HCT116 (cell line): ENCODE measurements around the gene MROH7. TPM values are rescaled to one million over a fixed set of nuclear protein-coding genes. Genes with fewer than 3 reads are reported as not detected.

ENCODE experiments used
- ATAC-seq: fragments of 200-7000 bp; cut with Tn5 transposase; 2 replicates; pipeline ENCODE4 v1.9.1; 2020; ENCODE audit warnings: mild to moderate bottlenecking, moderate library complexity
- BruUV-seq: library from RNA; stranded (reverse); fragments of 400-500 nt; replicated peaks from 2 replicates; lab custom pipeline; 2021; lab: Mats Ljungman, UMichigan
- CTCF ChIA-PET: fragments of 300-600 bp; sonication (Branson Sonifier 250); formaldehyde crosslinking; loops from one replicate; lab custom pipeline; 2021; ENCODE audit warnings: antibody characterized with exemption; lab: Charles Lee
- POLR2A ChIA-PET: fragments of 300-600, 350-600 bp; sonication (Branson Sonifier 250); formaldehyde crosslinking; loops from one replicate; lab custom pipeline; 2021; ENCODE audit warnings: antibody characterized with exemption; lab: Charles Lee
- RAD21 ChIA-PET, 2 experiments: fragments of 300-600 bp; sonication (Branson Sonifier 250); formaldehyde crosslinking; loops; one replicate each; lab custom pipeline; 2023; ENCODE audit warnings: low total read pairs in 2 of 2; ENCODE audit not compliant: uncharacterized antibody in 2 of 2, unreplicated experiment in 2 of 2, low non-redundant PET in 1 of 2; lab: Charles Lee
- DNase-seq: peaks from one replicate; pipeline ENCODE4 v3.0.0-alpha.2; 2010; ENCODE audit warnings: low read depth, low spot score
- H2AFZ ChIP-seq: fragments of 200-600 bp; shearing (Covaris generic), sonication (generic); 2 replicates; pipeline ENCODE4 v1.6.1; 2017; ENCODE audit warnings: low read depth, mixed run types, mixed read lengths, antibody characterized with exemption, low read length; ENCODE audit not compliant: poor library complexity, severe bottlenecking
- H3K27ac ChIP-seq: 2 replicates; pipeline ENCODE4 v1.5.1; 2012; ENCODE audit warnings: low read depth, low read length
- H3K27me3 ChIP-seq: fragments of 200-600 bp; sonication (generic); 2 replicates; pipeline ENCODE4 v1.6.1; 2016; ENCODE audit warnings: mixed run types, low read length, mixed read lengths; ENCODE audit not compliant: insufficient read depth
- H3K36me3 ChIP-seq, 2 experiments: fragments of 200-500 bp in 1 of 2; fragments of 200-600 bp in 1 of 2; sonication (Bioruptor generic) in 1 of 2; sonication (generic) in 1 of 2; 2 replicates each; pipeline versions ENCODE4 v1.5.1 to v1.6.1; 2014 to 2016; ENCODE audit warnings: low read length in 2 of 2, inconsistent platforms in 1 of 2, mixed read lengths in 1 of 2, mixed run types in 1 of 2; ENCODE audit not compliant: insufficient read depth in 2 of 2, control insufficient read depth in 1 of 2
- H3K4me1 ChIP-seq, 2 experiments: fragments of 200-600 bp in 1 of 2; sonication (generic) in 1 of 2; 2 replicates each; pipeline versions ENCODE4 v1.5.1 to v1.6.1; 2012 to 2017; ENCODE audit warnings: low read length in 2 of 2, inconsistent platforms in 1 of 2, mild to moderate bottlenecking in 1 of 2, mixed read lengths in 1 of 2, mixed run types in 1 of 2, moderate library complexity in 1 of 2; ENCODE audit not compliant: insufficient read depth in 2 of 2, control insufficient read depth in 1 of 2
- H3K4me2 ChIP-seq: fragments of 200-600 bp; sonication (generic); 2 replicates; pipeline ENCODE4 v1.6.1; 2017; ENCODE audit warnings: mixed run types, low read length, mixed read lengths
- H3K4me3 ChIP-seq, 2 experiments: fragments of 200-600 bp in 1 of 2; sonication (generic) in 1 of 2; replicated peaks in 1 of 2; 2 replicates each; pipeline ENCODE4 v1.5.1; 2011 to 2016; ENCODE audit warnings: low read length in 2 of 2, control low read depth in 1 of 2, low read depth in 1 of 2, mild to moderate bottlenecking in 1 of 2, mixed read lengths in 1 of 2, mixed run types in 1 of 2
- H3K79me2 ChIP-seq: fragments of 200-600 bp; sonication (generic); 2 replicates; pipeline ENCODE4 v1.6.1; 2017; ENCODE audit warnings: mild to moderate bottlenecking, mixed run types, low read length, moderate library complexity, mixed read lengths; ENCODE audit not compliant: insufficient read depth
- H3K9ac ChIP-seq: fragments of 200-600 bp; sonication (generic); 2 replicates; pipeline ENCODE4 v1.6.1; 2016; ENCODE audit warnings: low read length, mixed read lengths
- H3K9me2 ChIP-seq: fragments of 200-600 bp; sonication (generic), shearing (Covaris generic); 2 replicates; pipeline ENCODE4 v1.6.1; 2017; ENCODE audit warnings: mixed run types, mild to moderate bottlenecking, moderate library complexity; ENCODE audit not compliant: insufficient read depth
- H3K9me3 ChIP-seq, 2 experiments: fragments of 200-500 bp in 1 of 2; fragments of 200-600 bp in 1 of 2; sonication (Bioruptor generic) in 1 of 2; sonication (generic) in 1 of 2; 2 replicates each; pipeline ENCODE4 v1.6.1; 2014 to 2017; ENCODE audit warnings: low read length in 2 of 2, mixed read lengths in 2 of 2, inconsistent platforms in 1 of 2, low read depth in 1 of 2, mild to moderate bottlenecking in 1 of 2, mixed run types in 1 of 2, moderate library complexity in 1 of 2; ENCODE audit not compliant: control insufficient read depth in 1 of 2, insufficient read depth in 1 of 2
- H4K20me1 ChIP-seq: fragments of 200-600 bp; sonication (generic), shearing (Covaris generic); 2 replicates; pipeline ENCODE4 v1.6.1; 2017; ENCODE audit warnings: mixed run types, mild to moderate bottlenecking, moderate library complexity; ENCODE audit not compliant: insufficient read depth
- ATF3 ChIP-seq: IDR thresholded peaks from 2 replicates; pipeline ENCODE4 v1.6.1; 2012
- CBX3 ChIP-seq: IDR thresholded peaks from 2 replicates; pipeline ENCODE4 v1.6.1; 2012; ENCODE audit warnings: low read depth
- CTCF ChIP-seq, 3 experiments: fragments of 200-600 bp in 1 of 3; sonication (generic) in 1 of 3; IDR thresholded peaks in 2 of 3; conservative IDR thresholded peaks in 1 of 3; 2 replicates each; pipeline ENCODE4 v1.5.1; 2012 to 2017; ENCODE audit warnings: low read depth in 2 of 3, low read length in 2 of 3, antibody characterized with exemption in 1 of 3, borderline replicate concordance in 1 of 3, control low read depth in 1 of 3, mild to moderate bottlenecking in 1 of 3, mixed read lengths in 1 of 3, mixed run types in 1 of 3, moderate library complexity in 1 of 3; ENCODE audit not compliant: insufficient read depth in 1 of 3
- EGR1 ChIP-seq: IDR thresholded peaks from 2 replicates; pipeline ENCODE4 v1.6.1; 2012; ENCODE audit warnings: low read depth
- ELF1 ChIP-seq: IDR thresholded peaks from 2 replicates; pipeline ENCODE4 v1.6.1; 2012; ENCODE audit warnings: low read depth, borderline replicate concordance
- EZH2phosphoT487 ChIP-seq: fragments of 200-600 bp; IDR thresholded peaks from 2 replicates; pipeline ENCODE4 v1.6.1; 2018; ENCODE audit warnings: antibody characterized with exemption, borderline replicate concordance
- FOSL1 ChIP-seq: IDR thresholded peaks from 2 replicates; pipeline ENCODE4 v1.6.1; 2012; ENCODE audit warnings: low read depth
- JUND ChIP-seq: IDR thresholded peaks from 2 replicates; pipeline ENCODE4 v1.6.1; 2012
- MAX ChIP-seq: IDR thresholded peaks from 2 replicates; pipeline ENCODE4 v1.6.1; 2012
- POLR2AphosphoS5 ChIP-seq: IDR thresholded peaks from 2 replicates; pipeline ENCODE4 v1.6.1; 2011; ENCODE audit warnings: mild to moderate bottlenecking, low read depth, low read length, moderate library complexity
- RAD21 ChIP-seq: IDR thresholded peaks from 2 replicates; pipeline ENCODE4 v1.6.1; 2012; ENCODE audit warnings: low read depth, mild to moderate bottlenecking
- REST ChIP-seq: IDR thresholded peaks from 2 replicates; pipeline ENCODE4 v1.6.1; 2012; ENCODE audit warnings: low read depth
- SIN3A ChIP-seq: IDR thresholded peaks from 2 replicates; pipeline ENCODE4 v1.6.1; 2012; ENCODE audit warnings: low read depth
- SP1 ChIP-seq: IDR thresholded peaks from 2 replicates; pipeline ENCODE4 v1.6.1; 2012; ENCODE audit warnings: low read depth
- TCF7L2 ChIP-seq: IDR thresholded peaks from 2 replicates; pipeline ENCODE4 v1.7.0; 2011; ENCODE audit warnings: borderline replicate concordance, inconsistent platforms; ENCODE audit not compliant: insufficient read depth, insufficient read length; ENCODE audit errors: extremely low read depth
- YY1 ChIP-seq: IDR thresholded peaks from 2 replicates; pipeline ENCODE4 v1.6.1; 2011; ENCODE audit warnings: low read length, low read depth, moderate library complexity, mild to moderate bottlenecking; ENCODE audit not compliant: insufficient replicate concordance; ENCODE audit errors: extremely low read depth
- ZBTB33 ChIP-seq: IDR thresholded peaks from 2 replicates; pipeline ENCODE4 v1.6.1; 2011; ENCODE audit warnings: mild to moderate bottlenecking, low read length, moderate library complexity; ENCODE audit not compliant: insufficient replicate concordance; ENCODE audit errors: extremely low read depth
- ZFX ChIP-seq: fragments of 450-650 bp; IDR thresholded peaks from 2 replicates; pipeline ENCODE4 v1.6.1; 2017
- ZNF274 ChIP-seq: fragments of 200-500 bp; sonication (Bioruptor generic); IDR thresholded peaks from 2 replicates; pipeline ENCODE4 v1.6.1; 2014; ENCODE audit warnings: mild to moderate bottlenecking, low read depth, low read length, inconsistent platforms
- intact Hi-C: fragments of 100-400 bp; cut with micrococcal nuclease; formaldehyde crosslinking; loops from 2 replicates; pipeline ENCODE4 v1.10.0; 2022
- total RNA-seq: library from RNA; stranded (reverse); gene quantifications from one replicate; pipeline ENCODE4 v1.2.1, GENCODE V29; 2021; ENCODE audit not compliant: unreplicated experiment

MROH7 gene
- total RNA-seq, 1 experiment from 2014 or later = 1.1 TPM

- H3K27me3 ChIP-seq = 0 out of 2 replicates have a peak, but pooled peaks cover under 1% of the 10 kb centered on the region
- no peaks in the 10 kb centered on the region for H3K9me2 ChIP-seq
- DNase-seq (no peak), ATAC-seq (no peak)
- POLR2A ChIA-PET = no interaction called here
- no peaks in the 10 kb centered on the region for H3K4me1 ChIP-seq
- no peak for TF ChIP-seq YY1
- no peak for TF ChIP-seq ZNF274
- no peak for TF ChIP-seq EZH2phosphoT487
- TF ChIP-seq ELF1 = no peak
- TF ChIP-seq SIN3A = no peak
- TF ChIP-seq RAD21 = no peak
- no peak for TF ChIP-seq EGR1
- TF ChIP-seq TCF7L2 = no peak
- TF ChIP-seq JUND = no peak
- no peak for TF ChIP-seq ZBTB33
- no peak for TF ChIP-seq MAX
- TF ChIP-seq REST = no peak
- TF ChIP-seq FOSL1 = no peak
- no peak for TF ChIP-seq POLR2AphosphoS5
- no peak for TF ChIP-seq ATF3
- TF ChIP-seq CTCF (IDR thresholded peaks at IDR 0.05 in 2 of 3, conservative IDR thresholded peaks at IDR 0.05 in 1 of 3; ENCODE audit: borderline replicate concordance in 1 of 3, insufficient read depth in 1 of 3, low read depth in 2 of 3, low read length in 2 of 3) = no peak
- TF ChIP-seq ZFX = no peak
- TF ChIP-seq SP1 = no peak
- no peak for TF ChIP-seq CBX3
- no peak overlapping the region for H2AFZ ChIP-seq
- no peak overlapping the region for H3K4me3 ChIP-seq
- H3K27ac ChIP-seq = no peak overlapping the region
- H3K79me2 ChIP-seq = no peaks in the 10 kb centered on the region
- no peaks in the 10 kb centered on the region for H3K36me3 ChIP-seq
- H4K20me1 ChIP-seq = no peaks in the 10 kb centered on the region
- H3K4me2 ChIP-seq = no peak overlapping the region
- intact Hi-C loops = no loop called here
- RAD21 ChIA-PET = no interaction called here
- CTCF ChIA-PET = no interaction called here
- H3K9me3 ChIP-seq = no peaks in the 10 kb centered on the region
- no TSS peak for BruUV-seq
- H3K9ac ChIP-seq = no peak overlapping the region
Measured at GRCh38 chr1:54697896-54698295, 56.3 kb downstream of the MROH7 start.
